NCI-H2196 (cell line): ENCODE results near the gene FERMT1.
"Not testable (repeated sequence)": the region's sequence is repeated elsewhere in the genome, so short reads cannot be mapped to it uniquely, and the experiment has no call there.

Experiments
- DNase-seq: peaks from one replicate; lab custom pipeline; 2025; ENCODE audit not compliant: unreplicated experiment; lab: John Stamatoyannopoulos, UW

The FERMT1 gene

GRCh38 chr20:6120491-6120988, 2.3 kb downstream of the FERMT1 start:
- no peak for DNase-seq

- no peak for DNase-seq
Measured at GRCh38 chr20:6116758-6117157, 6.1 kb downstream of the FERMT1 start.

GRCh38 chr20:6115221-6115895, 7.5 kb downstream of the FERMT1 start:
- no peak for DNase-seq

GRCh38 chr20:6114696-6115095, 8.1 kb downstream of the FERMT1 start:
- DNase-seq: no peak

GRCh38 chr20:6113951-6114350, 8.9 kb downstream of the FERMT1 start:
- no peak for DNase-seq

- DNase-seq: not testable (repeated sequence)
Measured at GRCh38 chr20:6112965-6113364, 9.9 kb downstream of the FERMT1 start.

- no peak for DNase-seq
Measured at GRCh38 chr20:6108330-6108729, 14.5 kb downstream of the FERMT1 start.

- DNase-seq: no peak
Measured at GRCh38 chr20:6104493-6105188, 18.2 kb downstream of the FERMT1 start.

GRCh38 chr20:6103301-6103700, 19.5 kb downstream of the FERMT1 start:
- DNase-seq: no peak

GRCh38 chr20:6101346-6101745, 21.5 kb downstream of the FERMT1 start:
- DNase-seq: no peak

GRCh38 chr20:6100246-6100645, 22.6 kb downstream of the FERMT1 start:
- no peak for DNase-seq

- no peak for DNase-seq
Measured at GRCh38 chr20:6099819-6100218, 23.0 kb downstream of the FERMT1 start.

- DNase-seq: no peak
Measured at GRCh38 chr20:6095409-6095808, 27.4 kb downstream of the FERMT1 start.

GRCh38 chr20:6094565-6094964, 28.3 kb downstream of the FERMT1 start:
- no peak for DNase-seq

GRCh38 chr20:6094063-6094462, 28.8 kb downstream of the FERMT1 start:
- no peak for DNase-seq

- no peak for DNase-seq
Measured at GRCh38 chr20:6091661-6092060, 31.2 kb downstream of the FERMT1 start.

- DNase-seq: no peak
Measured at GRCh38 chr20:6086868-6087267, 36.0 kb downstream of the FERMT1 start.

- no peak for DNase-seq
Measured at GRCh38 chr20:6083926-6084325, 38.9 kb downstream of the FERMT1 start.

- DNase-seq: no peak
Measured at GRCh38 chr20:6081236-6081635, 41.6 kb downstream of the FERMT1 start.

GRCh38 chr20:6079016-6079415, 43.8 kb downstream of the FERMT1 start:
- no peak for DNase-seq

- no peak for DNase-seq
Measured at GRCh38 chr20:6075428-6076219, 47.2 kb downstream of the FERMT1 start.

- DNase-seq: no peak
Measured at GRCh38 chr20:6074784-6075183, 48.0 kb downstream of the FERMT1 start.
